ENCODE results near the gene HOXC10.

DNA sequence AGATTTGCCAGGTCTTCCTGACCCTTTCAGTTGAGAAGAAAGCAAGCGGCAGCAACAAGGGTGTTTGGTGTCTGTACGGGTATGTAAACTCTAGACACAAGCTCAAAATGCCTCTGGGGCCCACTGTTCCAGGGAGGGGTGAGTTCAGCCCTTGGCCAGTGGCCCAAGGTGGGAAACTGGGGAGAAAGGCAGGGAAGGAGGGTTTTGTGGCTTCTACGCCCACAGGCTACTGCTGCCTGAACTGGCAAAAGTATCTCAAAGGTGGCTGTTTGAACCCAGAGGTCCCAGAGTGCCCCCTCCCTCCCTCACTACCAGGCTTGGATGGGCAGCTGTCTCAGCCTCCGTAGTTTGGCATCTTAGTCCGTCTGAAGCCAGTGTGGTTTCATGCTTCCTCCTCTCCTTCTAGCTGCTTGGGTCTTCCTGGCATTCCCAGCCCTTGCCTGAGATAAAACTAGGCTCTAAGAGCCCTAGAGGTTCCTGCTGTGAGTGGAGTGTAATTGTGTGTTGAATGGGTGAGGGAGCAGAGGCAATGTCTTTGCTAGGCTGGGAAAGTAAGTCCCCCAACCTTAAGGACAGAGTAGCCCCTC lies 53.4 kb downstream of the HOXC10 start:
- TF ChIP-seq CTCF (IDR thresholded peaks at IDR 0.05), result no peak
- no peak for TF ChIP-seq EP300 (IDR thresholded peaks at IDR 0.05)
- TF ChIP-seq POLR2A (IDR thresholded peaks at IDR 0.05), result no peak

Measured in ovary (tissue), 3 donors.